ENCODE results near the gene DENND1A.

DENND1A gene

DNA sequence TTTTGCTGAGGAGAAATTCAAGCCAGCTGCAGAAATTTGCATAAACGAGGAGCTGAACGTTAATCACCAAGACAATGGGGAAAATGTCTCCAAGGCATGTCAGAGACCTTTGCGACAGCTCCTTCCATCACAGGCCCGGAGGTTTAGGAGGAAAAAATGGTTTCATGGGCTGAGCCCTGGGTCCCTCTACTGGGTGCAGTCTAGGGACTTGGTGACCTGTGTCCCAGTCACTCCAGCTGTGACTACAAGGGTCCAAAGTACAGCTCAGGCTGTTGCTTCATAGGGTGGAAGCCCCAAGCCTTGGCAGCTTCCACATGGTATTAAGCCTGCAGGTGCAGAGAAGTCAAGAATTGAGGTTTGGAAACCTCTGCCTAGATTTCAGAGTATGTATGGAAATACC lies 207.5 kb downstream of the DENND1A start:
- no peak for DNase-seq (ENCODE audit: low read depth)
- TF ChIP-seq, protein P1, sequence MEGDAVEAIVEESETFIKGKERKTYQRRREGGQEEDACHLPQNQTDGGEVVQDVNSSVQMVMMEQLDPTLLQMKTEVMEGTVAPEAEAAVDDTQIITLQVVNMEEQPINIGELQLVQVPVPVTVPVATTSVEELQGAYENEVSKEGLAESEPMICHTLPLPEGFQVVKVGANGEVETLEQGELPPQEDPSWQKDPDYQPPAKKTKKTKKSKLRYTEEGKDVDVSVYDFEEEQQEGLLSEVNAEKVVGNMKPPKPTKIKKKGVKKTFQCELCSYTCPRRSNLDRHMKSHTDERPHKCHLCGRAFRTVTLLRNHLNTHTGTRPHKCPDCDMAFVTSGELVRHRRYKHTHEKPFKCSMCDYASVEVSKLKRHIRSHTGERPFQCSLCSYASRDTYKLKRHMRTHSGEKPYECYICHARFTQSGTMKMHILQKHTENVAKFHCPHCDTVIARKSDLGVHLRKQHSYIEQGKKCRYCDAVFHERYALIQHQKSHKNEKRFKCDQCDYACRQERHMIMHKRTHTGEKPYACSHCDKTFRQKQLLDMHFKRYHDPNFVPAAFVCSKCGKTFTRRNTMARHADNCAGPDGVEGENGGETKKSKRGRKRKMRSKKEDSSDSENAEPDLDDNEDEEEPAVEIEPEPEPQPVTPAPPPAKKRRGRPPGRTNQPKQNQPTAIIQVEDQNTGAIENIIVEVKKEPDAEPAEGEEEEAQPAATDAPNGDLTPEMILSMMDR (IDR thresholded peaks at IDR 0.05; ENCODE audit: low read depth, low read length, missing control alignments), result no peak
- in situ Hi-C loops (cut with HindIII; ENCODE audit: low sequenced_read_pairs), result no loop called here
- H3K4me3 ChIP-seq (ENCODE audit: low read depth, low read length), result no peak overlapping the region

DNA sequence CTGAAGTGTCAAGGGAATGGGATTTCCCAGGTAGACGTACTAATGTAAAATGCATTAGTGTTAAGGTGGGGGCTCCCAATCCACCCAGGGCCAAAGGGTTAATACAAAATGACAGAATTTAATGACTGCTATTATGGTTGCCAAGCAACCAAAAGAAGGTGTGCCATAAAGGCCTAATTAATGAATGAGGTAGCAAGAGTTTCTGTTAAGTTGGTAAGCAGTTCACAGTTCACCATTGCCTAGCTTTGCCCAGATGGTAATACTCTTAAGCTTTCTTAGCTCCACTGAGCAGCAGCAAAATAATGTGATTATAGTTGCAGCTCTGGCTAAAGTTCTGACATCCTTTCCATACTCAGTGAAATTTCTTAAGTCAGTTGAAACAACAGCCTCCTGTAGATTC lies 211.7 kb downstream of the DENND1A start:
- in situ Hi-C loops (cut with HindIII; ENCODE audit: low sequenced_read_pairs), result loop anchor here (5.0 kb wide), 1 partner anchor 76 kb away; no protein-coding TSS in a partner anchor
- DNase-seq (ENCODE audit: low read depth), result no peak
- TF ChIP-seq, protein P1 (IDR thresholded peaks at IDR 0.05; ENCODE audit: low read depth, low read length, missing control alignments), result no peak
- H3K4me3 ChIP-seq (ENCODE audit: low read depth, low read length), result no peak overlapping the region

DNA sequence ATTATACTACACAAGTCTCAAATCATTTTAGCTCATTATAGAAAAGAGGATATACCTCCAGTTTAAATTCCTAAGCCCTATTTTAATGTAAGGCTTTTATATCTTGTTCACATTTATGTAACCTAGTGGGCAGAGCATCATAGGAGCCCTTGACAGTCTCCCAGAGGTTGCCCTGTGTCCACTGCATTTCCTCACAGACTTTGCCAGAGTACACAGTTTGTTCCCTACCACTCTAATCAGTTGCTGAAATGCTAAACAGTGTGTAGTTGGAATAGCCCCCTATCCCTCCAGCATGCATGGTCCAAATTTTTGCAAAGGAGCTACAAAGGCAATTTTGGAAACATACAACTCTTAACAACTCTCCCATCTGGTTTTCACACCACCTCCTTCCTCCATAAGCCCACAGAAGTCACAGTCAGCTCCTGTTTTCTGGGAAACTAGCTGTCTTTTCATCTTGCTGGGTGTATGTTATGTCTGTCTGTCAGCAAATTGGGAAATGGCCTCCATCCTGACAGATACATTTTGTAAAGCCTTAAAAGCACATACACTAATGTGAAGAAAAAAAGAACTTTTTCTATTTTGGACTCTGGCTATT lies 212.2 kb downstream of the DENND1A start:
- in situ Hi-C loops (cut with HindIII; ENCODE audit: low sequenced_read_pairs), result loop anchor here (5.0 kb wide), 1 partner anchor 75 kb away; no protein-coding TSS in a partner anchor
- DNase-seq (ENCODE audit: low read depth), result no peak
- H3K4me3 ChIP-seq (ENCODE audit: low read depth, low read length), result no peak overlapping the region
- TF ChIP-seq, protein P1 (IDR thresholded peaks at IDR 0.05; ENCODE audit: low read depth, low read length, missing control alignments), result no peak

DNA sequence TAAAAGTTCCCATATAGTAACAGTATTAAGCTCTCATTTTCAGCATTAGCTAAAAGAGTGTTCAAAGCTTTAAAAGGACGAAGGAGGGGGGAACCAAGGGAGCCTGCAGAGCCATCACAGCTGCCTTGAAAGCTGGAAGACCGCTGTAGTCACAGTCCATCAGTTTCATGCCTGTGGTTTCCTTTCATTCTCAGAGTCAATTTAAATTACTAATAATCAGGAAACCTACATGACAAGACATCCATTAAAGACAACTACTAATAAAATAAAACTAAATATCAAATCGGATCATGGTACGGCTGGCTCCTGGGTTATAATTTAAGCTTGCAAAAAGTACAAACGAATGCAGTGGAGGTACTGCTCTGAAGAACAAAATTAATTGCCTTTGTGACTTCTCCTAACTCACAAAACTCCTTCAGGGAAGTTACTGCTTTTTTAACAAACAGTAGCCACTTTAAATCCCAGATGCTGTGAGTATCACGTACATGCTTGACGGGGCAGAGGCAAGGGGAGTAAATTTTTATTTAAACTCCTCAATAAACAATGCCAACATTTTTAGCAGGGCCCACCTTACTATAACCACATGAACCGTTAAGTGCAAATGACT lies 213.5 kb downstream of the DENND1A start:
- in situ Hi-C loops (cut with HindIII; ENCODE audit: low sequenced_read_pairs), result loop anchor here (5.0 kb wide), 1 partner anchor 74 kb away; no protein-coding TSS in a partner anchor
- no peak for DNase-seq (ENCODE audit: low read depth)
- H3K4me3 ChIP-seq (ENCODE audit: low read depth, low read length), result no peak overlapping the region
- TF ChIP-seq, protein P1 (IDR thresholded peaks at IDR 0.05; ENCODE audit: low read depth, low read length, missing control alignments), result no peak

DNA sequence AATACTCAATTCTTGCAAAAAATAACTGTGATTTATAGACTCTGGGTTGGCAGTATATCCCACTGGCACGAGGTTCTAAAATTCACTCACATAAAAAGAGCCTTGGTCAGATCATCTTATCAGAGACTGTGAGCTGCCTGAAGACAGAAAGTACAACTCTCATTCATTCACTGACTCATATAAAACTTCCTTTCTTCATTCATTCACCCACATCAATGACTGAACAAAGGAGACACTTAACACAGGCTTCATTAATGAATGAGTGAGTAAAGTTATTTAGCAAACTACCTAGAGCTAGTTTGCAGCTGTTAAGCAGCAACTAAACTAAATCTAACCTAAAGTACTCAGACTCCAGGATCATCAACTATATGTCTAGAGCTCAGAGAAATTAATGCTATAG lies 214.7 kb downstream of the DENND1A start:
- H3K4me3 ChIP-seq (ENCODE audit: low read depth, low read length), result no peak overlapping the region
- no peak for DNase-seq (ENCODE audit: low read depth)
- in situ Hi-C loops (cut with HindIII; ENCODE audit: low sequenced_read_pairs), result loop anchor here (5.0 kb wide), 1 partner anchor 73 kb away; no protein-coding TSS in a partner anchor
- TF ChIP-seq, protein P1 (IDR thresholded peaks at IDR 0.05; ENCODE audit: low read depth, low read length, missing control alignments), result no peak

DNA sequence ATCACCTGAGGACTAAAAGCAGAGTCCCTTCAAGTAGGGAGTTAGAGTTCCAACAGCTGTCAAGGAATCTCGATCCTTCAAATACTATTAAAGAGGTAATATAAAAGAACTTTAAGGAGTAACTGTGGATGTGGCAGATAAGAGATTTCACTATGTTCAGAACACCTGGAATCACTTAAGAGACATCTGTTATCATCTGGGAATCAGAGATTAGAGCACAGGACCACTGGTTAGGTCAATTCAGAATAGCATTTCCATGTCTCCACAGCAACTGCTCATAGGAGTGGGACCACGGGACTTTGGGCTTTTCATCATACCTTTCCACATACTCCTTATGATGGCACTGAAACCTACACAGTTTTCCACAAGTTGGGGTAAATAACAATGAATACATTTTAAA lies 216.6 kb downstream of the DENND1A start:
- TF ChIP-seq, protein P1 (IDR thresholded peaks at IDR 0.05; ENCODE audit: low read depth, low read length, missing control alignments), result no peak
- DNase-seq (ENCODE audit: low read depth), result no peak
- H3K4me3 ChIP-seq (ENCODE audit: low read depth, low read length), result no peak overlapping the region
- in situ Hi-C loops (cut with HindIII; ENCODE audit: low sequenced_read_pairs), result no loop called here
